ENCODE results near the gene TUBA4A.
"Not testable (repeated sequence)": the region's sequence is repeated elsewhere in the genome, so short reads cannot be mapped to it uniquely, and the experiment has no call there.

DNA sequence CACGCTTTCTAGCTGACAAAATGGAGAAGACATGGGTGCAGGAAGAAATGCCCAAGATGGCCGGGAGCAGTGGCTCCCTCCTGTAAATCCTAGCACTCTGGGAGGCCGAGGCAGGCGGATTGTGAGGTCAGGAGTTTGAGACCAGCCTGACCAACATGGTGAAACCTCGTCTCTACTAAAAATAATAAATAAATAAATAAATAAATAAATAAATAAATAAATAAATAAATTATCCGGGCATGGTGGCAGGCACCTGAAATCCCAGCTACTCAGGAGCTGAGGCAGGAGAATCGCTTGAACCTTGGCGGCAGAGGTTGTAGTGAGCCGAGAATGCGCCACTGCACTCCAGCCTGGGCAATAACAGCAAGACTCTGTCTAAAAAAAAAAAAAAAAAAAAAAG, 5.2 kb upstream of the TUBA4A start:
- TF ChIP-seq POLR2A (IDR thresholded peaks at IDR 0.05) = not testable (repeated sequence)
- TF ChIP-seq, protein P1, sequence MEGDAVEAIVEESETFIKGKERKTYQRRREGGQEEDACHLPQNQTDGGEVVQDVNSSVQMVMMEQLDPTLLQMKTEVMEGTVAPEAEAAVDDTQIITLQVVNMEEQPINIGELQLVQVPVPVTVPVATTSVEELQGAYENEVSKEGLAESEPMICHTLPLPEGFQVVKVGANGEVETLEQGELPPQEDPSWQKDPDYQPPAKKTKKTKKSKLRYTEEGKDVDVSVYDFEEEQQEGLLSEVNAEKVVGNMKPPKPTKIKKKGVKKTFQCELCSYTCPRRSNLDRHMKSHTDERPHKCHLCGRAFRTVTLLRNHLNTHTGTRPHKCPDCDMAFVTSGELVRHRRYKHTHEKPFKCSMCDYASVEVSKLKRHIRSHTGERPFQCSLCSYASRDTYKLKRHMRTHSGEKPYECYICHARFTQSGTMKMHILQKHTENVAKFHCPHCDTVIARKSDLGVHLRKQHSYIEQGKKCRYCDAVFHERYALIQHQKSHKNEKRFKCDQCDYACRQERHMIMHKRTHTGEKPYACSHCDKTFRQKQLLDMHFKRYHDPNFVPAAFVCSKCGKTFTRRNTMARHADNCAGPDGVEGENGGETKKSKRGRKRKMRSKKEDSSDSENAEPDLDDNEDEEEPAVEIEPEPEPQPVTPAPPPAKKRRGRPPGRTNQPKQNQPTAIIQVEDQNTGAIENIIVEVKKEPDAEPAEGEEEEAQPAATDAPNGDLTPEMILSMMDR (IDR thresholded peaks at IDR 0.05) = not testable (repeated sequence)

All from gastroesophageal sphincter (tissue), 3 donors.